ENCODE measurements around the gene ITPR2. TPM values are rescaled to one million over a fixed set of nuclear protein-coding genes. Genes with fewer than 3 reads are reported as not detected.

ITPR2 gene
- total RNA-seq, 1 experiment from 2014 or later, result 41.6 TPM

GRCh38 chr12:26369588-26369987 is 463.4 kb downstream of the ITPR2 start:
- no peak overlapping the region for H3K4me3 ChIP-seq (ENCODE audit: low read depth, low read length)
- H3K4me1 Mint-ChIP-seq (ENCODE audit: low read depth, unreplicated experiment), result no peaks in the 10 kb centered on the region
- intact Hi-C loops (cut with micrococcal nuclease; ENCODE audit: unreplicated experiment), result no loop called here
- H3K36me3 ChIP-seq (ENCODE audit: control insufficient read depth, insufficient read depth, low read length), result no peaks in the 10 kb centered on the region
- no peaks in the 10 kb centered on the region for H3K9me3 Mint-ChIP-seq (ENCODE audit: unreplicated experiment)
- no peak for DNase-seq
- H3K9me3 ChIP-seq, result no peaks in the 10 kb centered on the region
- ChIA-PET POLR2A (no interaction called here), CTCF (no interaction called here)
- no peak overlapping the region for H3K4me3 Mint-ChIP-seq (ENCODE audit: unreplicated experiment)
- BruUV-seq (replicated peaks), result no TSS peak
- TF ChIP-seq CTCF (IDR thresholded peaks at IDR 0.05; ENCODE audit: insufficient read depth in 1 of 2, low read depth in 1 of 2, low read length in 1 of 2, severe bottlenecking in 1 of 2, unreplicated experiment in 1 of 2), result no peak
- no peaks in the 10 kb centered on the region for H3K27me3 Mint-ChIP-seq (ENCODE audit: insufficient read depth, unreplicated experiment)
- no peaks in the 10 kb centered on the region for H3K36me3 Mint-ChIP-seq (ENCODE audit: insufficient read depth, unreplicated experiment)
- no peak overlapping the region for H3K27ac Mint-ChIP-seq (ENCODE audit: unreplicated experiment)
- H3K4me1 ChIP-seq, result no peaks in the 10 kb centered on the region
- H3K27me3 ChIP-seq (replicated peaks; ENCODE audit: control insufficient read depth, insufficient read depth, low read length), result no peaks in the 10 kb centered on the region

- no peak overlapping the region for H3K27ac Mint-ChIP-seq (ENCODE audit: unreplicated experiment)
- H3K9me3 Mint-ChIP-seq (ENCODE audit: unreplicated experiment), result no peaks in the 10 kb centered on the region
- H3K36me3 ChIP-seq (ENCODE audit: control insufficient read depth, insufficient read depth, low read length), result no peaks in the 10 kb centered on the region
- H3K27me3 ChIP-seq (replicated peaks; ENCODE audit: control insufficient read depth, insufficient read depth, low read length), result no peaks in the 10 kb centered on the region
- no peaks in the 10 kb centered on the region for H3K9me3 ChIP-seq
- DNase-seq, result no peak
- ChIA-PET POLR2A (no interaction called here), CTCF (no interaction called here)
- H3K4me1 Mint-ChIP-seq (ENCODE audit: low read depth, unreplicated experiment), result no peaks in the 10 kb centered on the region
- H3K4me3 ChIP-seq (ENCODE audit: low read depth, low read length), result no peak overlapping the region
- no peaks in the 10 kb centered on the region for H3K27me3 Mint-ChIP-seq (ENCODE audit: insufficient read depth, unreplicated experiment)
- no peak overlapping the region for H3K4me3 Mint-ChIP-seq (ENCODE audit: unreplicated experiment)
- intact Hi-C loops (cut with micrococcal nuclease; ENCODE audit: unreplicated experiment), result no loop called here
- TF ChIP-seq CTCF (IDR thresholded peaks at IDR 0.05; ENCODE audit: insufficient read depth in 1 of 2, low read depth in 1 of 2, low read length in 1 of 2, severe bottlenecking in 1 of 2, unreplicated experiment in 1 of 2), result no peak
- no peaks in the 10 kb centered on the region for H3K36me3 Mint-ChIP-seq (ENCODE audit: insufficient read depth, unreplicated experiment)
- BruUV-seq (replicated peaks), result no TSS peak
- no peaks in the 10 kb centered on the region for H3K4me1 ChIP-seq
These were observed 464.8 kb downstream of the ITPR2 start for GRCh38 chr12:26367991-26368730.

- peak; percentile 49 to 50 for DNase-seq
These were observed 471.0 kb downstream of the ITPR2 start for GRCh38 chr12:26361964-26362363.

More at GRCh38 chr12:26361964-26362363, 471.0 kb downstream of the ITPR2 start:
- H3K27me3 ChIP-seq (replicated peaks; ENCODE audit: control insufficient read depth, insufficient read depth, low read length), result no peaks in the 10 kb centered on the region
- intact Hi-C loops (cut with micrococcal nuclease; ENCODE audit: unreplicated experiment), result loop anchor here (1.0 to 5.0 kb wide), 2 partner anchors 27 to 265 kb away; no protein-coding TSS in a partner anchor
- no peaks in the 10 kb centered on the region for H3K27me3 Mint-ChIP-seq (ENCODE audit: insufficient read depth, unreplicated experiment)
- peaks cover 6% of the 10 kb centered on the region for H3K4me1 Mint-ChIP-seq (ENCODE audit: low read depth, unreplicated experiment)
- H3K36me3 ChIP-seq (ENCODE audit: control insufficient read depth, insufficient read depth, low read length), result no peaks in the 10 kb centered on the region
- no peaks in the 10 kb centered on the region for H3K9me3 Mint-ChIP-seq (ENCODE audit: unreplicated experiment)
- CTCF ChIA-PET, result interaction anchor here (0.5 to 1.0 kb wide), 3 partner anchors 30 to 290 kb away, joined by 3 to 4 read pairs (median 3); no protein-coding TSS in a partner anchor
- no peak overlapping the region for H3K4me3 ChIP-seq (ENCODE audit: low read depth, low read length)
- H3K4me1 ChIP-seq, result peaks cover 12% of the 10 kb centered on the region
- no peak overlapping the region for H3K4me3 Mint-ChIP-seq (ENCODE audit: unreplicated experiment)
- POLR2A ChIA-PET, result interaction anchor here (0.6 kb wide), 1 partner anchor 20 kb away, joined by 14 read pairs; no protein-coding TSS in a partner anchor
- H3K27ac Mint-ChIP-seq (ENCODE audit: unreplicated experiment), result no peak overlapping the region
- peaks cover 5% of the 10 kb centered on the region for H3K36me3 Mint-ChIP-seq (ENCODE audit: insufficient read depth, unreplicated experiment)
- no peak for TF ChIP-seq CTCF (IDR thresholded peaks at IDR 0.05; ENCODE audit: insufficient read depth in 1 of 2, low read depth in 1 of 2, low read length in 1 of 2, severe bottlenecking in 1 of 2, unreplicated experiment in 1 of 2)
- no TSS peak for BruUV-seq (replicated peaks)
- H3K9me3 ChIP-seq, result no peaks in the 10 kb centered on the region

Measured in Caco-2 (cell line).